ENCODE measurements around the gene ARMC6. TPM values are rescaled to one million over a fixed set of nuclear protein-coding genes. Genes with fewer than 3 reads are reported as not detected.

Gene ARMC6
- polyA plus RNA-seq, 1 experiment, result 31.5 TPM

- H3K4me3 ChIP-seq (ENCODE audit: low read depth, low read length), result no peak overlapping the region
- CTCF ChIA-PET, result no interaction called here
- no peak for DNase-seq (ENCODE audit: low read depth)
Observed at GRCh38 chr19:19083413-19084178, 50.2 kb downstream of the ARMC6 start.

GRCh38 chr19:19087676-19088075, 54.3 kb downstream of the ARMC6 start:
- ChIA-PET CTCF (no interaction called here), POLR2A (no interaction called here)
- no peak for TF ChIP-seq CTCF (IDR thresholded peaks at IDR 0.05; ENCODE audit: insufficient read depth, low read depth, low read length)
- Histone ChIP-seq H3K36me3 (ENCODE audit: control insufficient read depth, insufficient read depth, low read length) (no peaks in the 10 kb centered on the region), H3K4me3 (ENCODE audit: low read depth, low read length) (no peak overlapping the region), H3K27me3 (ENCODE audit: control insufficient read depth, insufficient read depth, low read length) (no peaks in the 10 kb centered on the region)
- no peak for DNase-seq (ENCODE audit: low read depth)

More at GRCh38 chr19:19083413-19084178, 50.2 kb downstream of the ARMC6 start:
- POLR2A ChIA-PET, result no interaction called here
- H3K36me3 ChIP-seq (ENCODE audit: control insufficient read depth, insufficient read depth, low read length), result no peaks in the 10 kb centered on the region
- H3K27me3 ChIP-seq (ENCODE audit: control insufficient read depth, insufficient read depth, low read length), result no peaks in the 10 kb centered on the region
- no peak for TF ChIP-seq CTCF (IDR thresholded peaks at IDR 0.05; ENCODE audit: insufficient read depth, low read depth, low read length)

GRCh38 chr19:19094513-19094912, 61.1 kb downstream of the ARMC6 start:
- Histone ChIP-seq H3K27me3 (ENCODE audit: control insufficient read depth, insufficient read depth, low read length) (no peaks in the 10 kb centered on the region), H3K4me3 (ENCODE audit: low read depth, low read length) (no peak overlapping the region), H3K36me3 (ENCODE audit: control insufficient read depth, insufficient read depth, low read length) (no peaks in the 10 kb centered on the region; the same call in 1 of the 2 replicates)
- no peak for TF ChIP-seq CTCF (IDR thresholded peaks at IDR 0.05; ENCODE audit: insufficient read depth, low read depth, low read length)
- no peak for DNase-seq (ENCODE audit: low read depth)
- ChIA-PET POLR2A (interaction anchor here (0.7 kb wide), 1 partner anchor 23 kb away, joined by 7 read pairs; no protein-coding TSS in a partner anchor), CTCF (no interaction called here)

GRCh38 chr19:19095691-19096090, 62.3 kb downstream of the ARMC6 start:
- no peak for TF ChIP-seq CTCF (IDR thresholded peaks at IDR 0.05; ENCODE audit: insufficient read depth, low read depth, low read length)
- no peaks in the 10 kb centered on the region; the same call in 1 of the 2 replicates for H3K36me3 ChIP-seq (ENCODE audit: control insufficient read depth, insufficient read depth, low read length)
- POLR2A ChIA-PET, result no interaction called here
- no peak for DNase-seq (ENCODE audit: low read depth)
- no peaks in the 10 kb centered on the region for H3K27me3 ChIP-seq (ENCODE audit: control insufficient read depth, insufficient read depth, low read length)
- no peak overlapping the region for H3K4me3 ChIP-seq (ENCODE audit: low read depth, low read length)
- CTCF ChIA-PET, result no interaction called here

- Histone ChIP-seq H3K4me3 (ENCODE audit: low read depth, low read length) (no peak overlapping the region), H3K36me3 (ENCODE audit: control insufficient read depth, insufficient read depth, low read length) (no peaks in the 10 kb centered on the region; the same call in 1 of the 2 replicates), H3K27me3 (ENCODE audit: control insufficient read depth, insufficient read depth, low read length) (no peaks in the 10 kb centered on the region)
- CTCF ChIA-PET, result no interaction called here
- DNase-seq (ENCODE audit: low read depth), result no peak
- POLR2A ChIA-PET, result no interaction called here
- TF ChIP-seq CTCF (IDR thresholded peaks at IDR 0.05; ENCODE audit: insufficient read depth, low read depth, low read length), result no peak
Observed at GRCh38 chr19:19096641-19097627, 63.5 kb downstream of the ARMC6 start.
